ENCODE data around the gene ASTN2.

- TF ChIP-seq SUZ12 (IDR thresholded peaks at IDR 0.05; ENCODE audit: extremely low read depth, insufficient read depth, insufficient read length) (no peak), YY1 (IDR thresholded peaks at IDR 0.05; ENCODE audit: insufficient read depth, insufficient read length) (no peak), ZNF274 (IDR thresholded peaks at IDR 0.05; ENCODE audit: low read depth, low read length) (no peak)
Observed at GRCh38 chr9:116774421-116775180, 640.3 kb downstream of the ASTN2 start.

All from NT2/D1 (cell line).